Measurements from ENCODE around the gene BCAS3.
"Not testable (repeated sequence)": the region's sequence is repeated elsewhere in the genome, so short reads cannot be mapped to it uniquely, and the experiment has no call there.

Gene BCAS3

GRCh38 chr17:60750640-60751039 lies 73.0 kb downstream of the BCAS3 start:
- Histone ChIP-seq H3K36me3 (ENCODE audit: control insufficient read depth, insufficient read depth, low read length) (no peaks in the 10 kb centered on the region), H3K4me1 (ENCODE audit: control insufficient read depth, insufficient read depth, low read length) (no peaks in the 10 kb centered on the region), H3K27ac (ENCODE audit: low read depth, low read length) (no peak overlapping the region)

GRCh38 chr17:60751884-60752283 lies 74.2 kb downstream of the BCAS3 start:
- Histone ChIP-seq H3K9ac (ENCODE audit: low read length) (no peak overlapping the region), H3K4me3 (ENCODE audit: low read length) (no peak overlapping the region), H3K27me3 (ENCODE audit: control insufficient read depth, insufficient read depth, low read length) (no peaks in the 10 kb centered on the region), H3K36me3 (ENCODE audit: control insufficient read depth, insufficient read depth, low read length) (no peaks in the 10 kb centered on the region), H3K27ac (ENCODE audit: low read depth, low read length) (no peak overlapping the region), H3K4me1 (ENCODE audit: control insufficient read depth, insufficient read depth, low read length) (no peaks in the 10 kb centered on the region)

More at GRCh38 chr17:60750640-60751039, 73.0 kb downstream of the BCAS3 start:
- H3K27me3 ChIP-seq (ENCODE audit: control insufficient read depth, insufficient read depth, low read length) = no peaks in the 10 kb centered on the region
- no peak overlapping the region for H3K4me3 ChIP-seq (ENCODE audit: low read length)
- H3K9ac ChIP-seq (ENCODE audit: low read length) = no peak overlapping the region

- Histone ChIP-seq H3K4me1 (ENCODE audit: control insufficient read depth, insufficient read depth, low read length) (no peaks in the 10 kb centered on the region), H3K27ac (ENCODE audit: low read depth, low read length) (no peak overlapping the region), H3K9ac (ENCODE audit: low read length) (no peak overlapping the region), H3K36me3 (ENCODE audit: control insufficient read depth, insufficient read depth, low read length) (no peaks in the 10 kb centered on the region), H3K27me3 (ENCODE audit: control insufficient read depth, insufficient read depth, low read length) (no peaks in the 10 kb centered on the region), H3K4me3 (ENCODE audit: low read length) (no peak overlapping the region)
Observed at GRCh38 chr17:60752873-60753577, 75.4 kb downstream of the BCAS3 start.

GRCh38 chr17:60754057-60754604 lies 76.5 kb downstream of the BCAS3 start:
- no peak overlapping the region for H3K9ac ChIP-seq (ENCODE audit: low read length)
- H3K4me3 ChIP-seq (ENCODE audit: low read length) = no peak overlapping the region
- no peaks in the 10 kb centered on the region for H3K4me1 ChIP-seq (ENCODE audit: control insufficient read depth, insufficient read depth, low read length)
- no peak overlapping the region for H3K27ac ChIP-seq (ENCODE audit: low read depth, low read length)
- H3K36me3 ChIP-seq (ENCODE audit: control insufficient read depth, insufficient read depth, low read length) = no peaks in the 10 kb centered on the region
- no peaks in the 10 kb centered on the region for H3K27me3 ChIP-seq (ENCODE audit: control insufficient read depth, insufficient read depth, low read length)

- not testable (repeated sequence) for H3K4me1 ChIP-seq (ENCODE audit: control insufficient read depth, insufficient read depth, low read length); H3K4me3 ChIP-seq (ENCODE audit: low read length)
Observed at GRCh38 chr17:60756798-60757197, 79.1 kb downstream of the BCAS3 start.

GRCh38 chr17:60757437-60757836 lies 79.8 kb downstream of the BCAS3 start:
- Histone ChIP-seq H3K9ac (ENCODE audit: low read length) (no peak overlapping the region), H3K36me3 (ENCODE audit: control insufficient read depth, insufficient read depth, low read length) (no peaks in the 10 kb centered on the region), H3K4me1 (ENCODE audit: control insufficient read depth, insufficient read depth, low read length) (no peaks in the 10 kb centered on the region), H3K27ac (ENCODE audit: low read depth, low read length) (no peak overlapping the region), H3K27me3 (ENCODE audit: control insufficient read depth, insufficient read depth, low read length) (no peaks in the 10 kb centered on the region), H3K4me3 (ENCODE audit: low read length) (no peak overlapping the region)

More at GRCh38 chr17:60756798-60757197, 79.1 kb downstream of the BCAS3 start:
- not testable (repeated sequence) for H3K27ac ChIP-seq (ENCODE audit: low read depth, low read length); H3K9ac ChIP-seq (ENCODE audit: low read length); H3K27me3 ChIP-seq (ENCODE audit: control insufficient read depth, insufficient read depth, low read length); H3K36me3 ChIP-seq (ENCODE audit: control insufficient read depth, insufficient read depth, low read length)

- H3K27ac ChIP-seq (ENCODE audit: low read depth, low read length) = no peak overlapping the region
- no peaks in the 10 kb centered on the region for H3K4me1 ChIP-seq (ENCODE audit: control insufficient read depth, insufficient read depth, low read length)
- H3K36me3 ChIP-seq (ENCODE audit: control insufficient read depth, insufficient read depth, low read length) = no peaks in the 10 kb centered on the region
- H3K4me3 ChIP-seq (ENCODE audit: low read length) = no peak overlapping the region
- no peaks in the 10 kb centered on the region for H3K27me3 ChIP-seq (ENCODE audit: control insufficient read depth, insufficient read depth, low read length)
- H3K9ac ChIP-seq (ENCODE audit: low read length) = no peak overlapping the region
Observed at GRCh38 chr17:60759756-60760155, 82.1 kb downstream of the BCAS3 start.

- H3K36me3 ChIP-seq (ENCODE audit: control insufficient read depth, insufficient read depth, low read length); H3K4me1 ChIP-seq (ENCODE audit: control insufficient read depth, insufficient read depth, low read length); H3K27me3 ChIP-seq (ENCODE audit: control insufficient read depth, insufficient read depth, low read length); H3K4me3 ChIP-seq (ENCODE audit: low read length); H3K27ac ChIP-seq (ENCODE audit: low read depth, low read length); H3K9ac ChIP-seq (ENCODE audit: low read length): not testable (repeated sequence)
Observed at GRCh38 chr17:60761301-60761700, 83.7 kb downstream of the BCAS3 start.

GRCh38 chr17:60766778-60767190 lies 89.1 kb downstream of the BCAS3 start:
- Histone ChIP-seq H3K36me3 (ENCODE audit: control insufficient read depth, insufficient read depth, low read length) (no peaks in the 10 kb centered on the region), H3K4me1 (ENCODE audit: control insufficient read depth, insufficient read depth, low read length) (no peaks in the 10 kb centered on the region), H3K9ac (ENCODE audit: low read length) (no peak overlapping the region), H3K4me3 (ENCODE audit: low read length) (no peak overlapping the region), H3K27me3 (ENCODE audit: control insufficient read depth, insufficient read depth, low read length) (no peaks in the 10 kb centered on the region), H3K27ac (ENCODE audit: low read depth, low read length) (no peak overlapping the region)

- H3K4me1 ChIP-seq (ENCODE audit: control insufficient read depth, insufficient read depth, low read length) = no peaks in the 10 kb centered on the region
- H3K36me3 ChIP-seq (ENCODE audit: control insufficient read depth, insufficient read depth, low read length) = no peaks in the 10 kb centered on the region
- no peaks in the 10 kb centered on the region for H3K27me3 ChIP-seq (ENCODE audit: control insufficient read depth, insufficient read depth, low read length)
- H3K27ac ChIP-seq (ENCODE audit: low read depth, low read length) = no peak overlapping the region
- no peak overlapping the region for H3K9ac ChIP-seq (ENCODE audit: low read length)
- H3K4me3 ChIP-seq (ENCODE audit: low read length) = no peak overlapping the region
Observed at GRCh38 chr17:60767744-60768308, 90.2 kb downstream of the BCAS3 start.

GRCh38 chr17:60769327-60769726 lies 91.7 kb downstream of the BCAS3 start:
- no peak overlapping the region for H3K27ac ChIP-seq (ENCODE audit: low read depth, low read length)
- H3K4me1 ChIP-seq (ENCODE audit: control insufficient read depth, insufficient read depth, low read length) = no peaks in the 10 kb centered on the region
- H3K27me3 ChIP-seq (ENCODE audit: control insufficient read depth, insufficient read depth, low read length) = no peaks in the 10 kb centered on the region
- H3K4me3 ChIP-seq (ENCODE audit: low read length) = no peak overlapping the region
- H3K9ac ChIP-seq (ENCODE audit: low read length) = no peak overlapping the region
- H3K36me3 ChIP-seq (ENCODE audit: control insufficient read depth, insufficient read depth, low read length) = no peaks in the 10 kb centered on the region

- H3K27me3 ChIP-seq (ENCODE audit: control insufficient read depth, insufficient read depth, low read length) = no peaks in the 10 kb centered on the region
- H3K4me1 ChIP-seq (ENCODE audit: control insufficient read depth, insufficient read depth, low read length) = no peaks in the 10 kb centered on the region
- H3K4me3 ChIP-seq (ENCODE audit: low read length) = no peak overlapping the region
Observed at GRCh38 chr17:60770946-60771422, 93.3 kb downstream of the BCAS3 start.

GRCh38 chr17:60771621-60772020 lies 94.0 kb downstream of the BCAS3 start:
- H3K4me3 ChIP-seq (ENCODE audit: low read length); H3K36me3 ChIP-seq (ENCODE audit: control insufficient read depth, insufficient read depth, low read length); H3K4me1 ChIP-seq (ENCODE audit: control insufficient read depth, insufficient read depth, low read length); H3K27ac ChIP-seq (ENCODE audit: low read depth, low read length); H3K9ac ChIP-seq (ENCODE audit: low read length); H3K27me3 ChIP-seq (ENCODE audit: control insufficient read depth, insufficient read depth, low read length): not testable (repeated sequence)

More at GRCh38 chr17:60770946-60771422, 93.3 kb downstream of the BCAS3 start:
- H3K27ac ChIP-seq (ENCODE audit: low read depth, low read length) = no peak overlapping the region
- H3K9ac ChIP-seq (ENCODE audit: low read length) = no peak overlapping the region
- H3K36me3 ChIP-seq (ENCODE audit: control insufficient read depth, insufficient read depth, low read length) = no peaks in the 10 kb centered on the region

Data from rectal smooth muscle tissue (tissue), 1 donor.